Panc1 (cell line): ENCODE data around the gene SPIB.

Source experiments
- CTCF ChIP-seq: fragments of 450-650 bp; IDR thresholded peaks from 2 replicates; pipeline ENCODE4 v1.5.1; 2017; ENCODE audit warnings: mild to moderate bottlenecking
- POLR2AphosphoS5 ChIP-seq: IDR thresholded peaks from 2 replicates; pipeline ENCODE4 v1.6.1; 2012; ENCODE audit warnings: mild to moderate bottlenecking, low read depth, low read length, moderate library complexity
- SIN3A ChIP-seq: IDR thresholded peaks from 2 replicates; pipeline ENCODE4 v1.6.1; 2012; ENCODE audit warnings: low read depth, mild to moderate bottlenecking, low read length, moderate library complexity, borderline replicate concordance; ENCODE audit not compliant: insufficient read depth

GRCh38 chr19:50480281-50481111 is 61.8 kb downstream of the SPIB start:
- TF ChIP-seq POLR2AphosphoS5 (no peak), CTCF (no peak), SIN3A (no peak)
